ENCODE measurements around the gene FOXD2. TPM values are rescaled to one million over a fixed set of nuclear protein-coding genes. Genes with fewer than 3 reads are reported as not detected.

FOXD2 gene
- total RNA-seq, 6 experiments from 2014 or later = 0.25 to 0.86 (median 0.41) TPM

GRCh38 chr1:47399846-47400155 is 38.0 kb upstream of the FOXD2 start:
- TF ChIP-seq POLR2A (IDR thresholded peaks at IDR 0.05) = no peak
- TF ChIP-seq CTCF (IDR thresholded peaks at IDR 0.05) = no peak
- no peaks in the 10 kb centered on the region for H3K27me3 ChIP-seq
- DNase-seq (no peak), ATAC-seq (no peak)
- WGBS (ENCODE audit: insufficient coverage, low coverage, low lambda C conversion rate, missing lambda C conversion rate) = 97% methylated on average over 4 of the region's 4 CpGs
- no peaks in the 10 kb centered on the region for H3K4me1 ChIP-seq
- intact Hi-C loops (cut with DNase I) = no loop called here
- no peak overlapping the region for H3K4me3 ChIP-seq
- no peaks in the 10 kb centered on the region for H3K9me3 ChIP-seq
- H3K27ac ChIP-seq = no peak overlapping the region
- no peaks in the 10 kb centered on the region for H3K36me3 ChIP-seq

- WGBS (ENCODE audit: insufficient coverage, low coverage, low lambda C conversion rate, missing lambda C conversion rate) = 78% methylated on average over 4 of the region's 4 CpGs
- TF ChIP-seq POLR2A (IDR thresholded peaks at IDR 0.05) (no peak), CTCF (IDR thresholded peaks at IDR 0.05) (no peak)
- Histone ChIP-seq H3K27me3 (no peaks in the 10 kb centered on the region), H3K4me3 (no peak overlapping the region), H3K9me3 (no peaks in the 10 kb centered on the region), H3K4me1 (no peaks in the 10 kb centered on the region), H3K27ac (no peak overlapping the region), H3K36me3 (no peaks in the 10 kb centered on the region)
- intact Hi-C loops (cut with DNase I) = no loop called here
- ATAC-seq (no peak), DNase-seq (no peak)
These were observed 36.1 kb upstream of the FOXD2 start for GRCh38 chr1:47401761-47402160.

GRCh38 chr1:47402591-47402990 is 35.3 kb upstream of the FOXD2 start:
- 88% methylated on average over 4 of the region's 4 CpGs for WGBS (ENCODE audit: insufficient coverage, low coverage, low lambda C conversion rate, missing lambda C conversion rate)
- no peaks in the 10 kb centered on the region for H3K4me1 ChIP-seq
- intact Hi-C loops (cut with DNase I) = no loop called here
- DNase-seq (no peak), ATAC-seq (no peak)
- no peaks in the 10 kb centered on the region for H3K9me3 ChIP-seq
- no peak overlapping the region for H3K4me3 ChIP-seq
- TF ChIP-seq CTCF (IDR thresholded peaks at IDR 0.05) (no peak), POLR2A (IDR thresholded peaks at IDR 0.05) (no peak)
- H3K36me3 ChIP-seq = no peaks in the 10 kb centered on the region
- no peaks in the 10 kb centered on the region for H3K27me3 ChIP-seq
- H3K27ac ChIP-seq = no peak overlapping the region

- Histone ChIP-seq H3K27ac (no peak overlapping the region), H3K4me1 (no peaks in the 10 kb centered on the region), H3K27me3 (no peaks in the 10 kb centered on the region), H3K9me3 (no peaks in the 10 kb centered on the region), H3K4me3 (no peak overlapping the region), H3K36me3 (no peaks in the 10 kb centered on the region)
- ATAC-seq = no peak
- DNase-seq = no peak
- intact Hi-C loops (cut with DNase I) = no loop called here
- 74% methylated on average over 2 of the region's 4 CpGs for WGBS (ENCODE audit: insufficient coverage, low coverage, low lambda C conversion rate, missing lambda C conversion rate)
- TF ChIP-seq CTCF (IDR thresholded peaks at IDR 0.05) (no peak), POLR2A (IDR thresholded peaks at IDR 0.05) (no peak)
These were observed 34.4 kb upstream of the FOXD2 start for GRCh38 chr1:47403321-47403910.

- no peak overlapping the region for H3K4me3 ChIP-seq
- no peak for DNase-seq
- H3K4me1 ChIP-seq = no peaks in the 10 kb centered on the region
- H3K9me3 ChIP-seq = no peaks in the 10 kb centered on the region
- ATAC-seq = peak in 2 of 4 donors; percentile 37 to 39
- no peaks in the 10 kb centered on the region for H3K27me3 ChIP-seq
- 47% methylated on average over 3 of the region's 5 CpGs for WGBS (ENCODE audit: insufficient coverage, low coverage, low lambda C conversion rate, missing lambda C conversion rate)
- TF ChIP-seq CTCF (IDR thresholded peaks at IDR 0.05) = no peak
- no peak for TF ChIP-seq POLR2A (IDR thresholded peaks at IDR 0.05)
- no peaks in the 10 kb centered on the region for H3K36me3 ChIP-seq
- H3K27ac ChIP-seq = no peak overlapping the region
- intact Hi-C loops (cut with DNase I) = no loop called here
These were observed 32.1 kb upstream of the FOXD2 start for GRCh38 chr1:47405697-47406096.
